ENCODE data around the gene PROX1.
"Not testable (repeated sequence)": the region's sequence is repeated elsewhere in the genome, so short reads cannot be mapped to it uniquely, and the experiment has no call there.

Gene PROX1

DNA sequence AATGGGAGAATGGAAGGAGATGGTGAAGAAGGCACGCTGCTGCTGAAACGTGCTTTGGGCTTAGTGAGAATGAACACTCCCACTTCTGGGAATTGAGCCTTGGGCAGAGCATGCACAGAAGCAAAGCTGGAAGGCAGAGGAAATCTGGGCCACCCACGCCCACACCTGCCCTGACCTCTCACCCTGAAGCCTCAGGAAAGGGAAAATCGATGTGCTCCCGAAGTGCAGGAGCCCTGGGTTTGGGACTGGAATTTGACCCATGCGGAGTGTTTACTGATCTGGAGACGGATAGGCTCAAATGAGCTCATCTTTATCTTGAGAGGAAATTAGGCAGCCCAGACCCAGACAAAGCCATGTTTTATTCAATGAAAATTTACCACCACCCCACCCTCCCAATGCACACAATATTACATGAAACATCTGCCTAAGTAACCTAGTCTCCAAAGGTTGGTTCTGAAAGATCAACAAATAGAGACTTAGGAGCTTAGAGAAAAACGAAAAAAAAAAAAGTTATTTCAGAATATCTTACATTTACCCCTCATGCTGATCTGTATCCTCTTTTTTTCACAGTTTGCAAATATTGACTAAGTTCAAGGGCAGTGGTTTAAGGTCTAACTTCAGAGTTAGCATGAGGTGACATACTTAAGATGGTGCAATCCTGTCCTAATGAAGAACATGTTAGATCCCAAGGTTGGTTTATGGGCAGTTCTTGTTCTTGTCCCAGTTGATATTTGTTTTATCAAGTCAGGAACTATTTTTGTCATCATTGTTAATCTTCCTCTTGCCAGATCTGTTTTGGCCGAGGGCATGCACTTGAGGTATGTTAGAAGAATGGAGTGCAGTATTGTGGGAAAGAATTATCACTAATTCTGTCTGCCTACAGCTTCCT, 63.0 kb downstream of the PROX1 start:
- no peak for DNase-seq

DNA sequence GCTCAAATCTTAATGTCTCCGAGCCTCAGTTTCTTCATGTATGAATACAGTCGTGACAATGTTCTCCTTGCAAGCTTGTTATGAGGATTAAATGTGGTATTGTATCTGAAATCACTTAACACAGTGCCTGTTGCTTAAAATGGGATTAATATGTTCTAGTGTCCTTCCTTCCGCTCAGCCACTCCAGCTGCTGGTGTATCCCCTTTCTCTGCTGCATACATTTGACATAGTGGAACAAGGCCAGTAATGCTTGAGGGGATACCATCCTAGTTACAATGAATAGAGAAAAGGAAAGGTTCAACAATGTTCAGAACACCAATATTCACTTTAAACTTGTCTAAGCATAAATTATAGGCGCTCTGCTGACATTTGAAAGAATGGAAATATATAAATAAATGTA, 64.0 kb downstream of the PROX1 start:
- in situ Hi-C loops (cut with MboI; ENCODE audit: low pct_unique_long_range_greater_than_20kb, low sequenced_read_pairs): no loop called here
- DNase-seq: no peak

More for the DNA sequence above, 63.0 kb downstream of the PROX1 start:
- in situ Hi-C loops (cut with MboI; ENCODE audit: low pct_unique_long_range_greater_than_20kb, low sequenced_read_pairs): no loop called here

DNA sequence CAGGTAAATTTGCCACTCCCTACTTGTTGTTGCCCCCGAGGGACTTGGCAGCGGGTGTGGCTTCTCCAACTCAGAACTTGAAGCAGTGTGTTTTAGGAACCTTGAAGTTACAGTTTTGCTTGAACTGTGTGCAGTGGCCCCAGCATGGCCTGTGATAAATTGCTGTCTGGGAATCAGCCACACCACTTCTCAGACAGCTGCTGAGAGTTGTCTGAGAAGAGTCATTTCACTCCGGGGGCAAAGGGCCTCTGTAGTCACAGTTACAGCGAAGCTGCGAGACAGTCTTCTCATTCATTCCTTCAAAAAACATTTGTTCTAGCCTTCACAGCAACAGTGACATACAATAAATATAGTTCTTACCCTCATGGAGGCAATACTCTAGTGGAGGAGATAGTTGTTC, 70.3 kb downstream of the PROX1 start:
- no peak for DNase-seq
- in situ Hi-C loops (cut with MboI; ENCODE audit: low pct_unique_long_range_greater_than_20kb, low sequenced_read_pairs): no loop called here

DNA sequence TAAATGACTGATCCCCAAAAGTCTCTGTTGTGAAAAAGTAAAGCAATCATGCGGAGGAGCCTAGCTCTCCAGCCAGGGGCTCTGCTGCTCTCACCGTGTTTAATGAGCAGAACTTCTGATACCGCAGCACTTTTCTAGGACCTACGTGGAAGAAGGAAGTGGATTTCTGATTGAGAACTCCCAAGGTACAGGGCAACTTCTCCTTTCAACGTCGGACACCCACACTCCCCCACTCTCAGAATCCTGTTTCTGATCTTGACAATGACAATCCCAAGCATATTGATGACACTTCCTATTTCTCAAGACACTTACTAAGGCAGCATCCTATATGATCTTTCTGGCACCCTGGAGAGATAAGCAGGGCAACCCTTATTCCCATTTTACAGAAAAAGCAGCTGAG, 78.4 kb downstream of the PROX1 start:
- in situ Hi-C loops (cut with MboI; ENCODE audit: low pct_unique_long_range_greater_than_20kb, low sequenced_read_pairs): no loop called here
- peak; percentile 55 for DNase-seq

DNA sequence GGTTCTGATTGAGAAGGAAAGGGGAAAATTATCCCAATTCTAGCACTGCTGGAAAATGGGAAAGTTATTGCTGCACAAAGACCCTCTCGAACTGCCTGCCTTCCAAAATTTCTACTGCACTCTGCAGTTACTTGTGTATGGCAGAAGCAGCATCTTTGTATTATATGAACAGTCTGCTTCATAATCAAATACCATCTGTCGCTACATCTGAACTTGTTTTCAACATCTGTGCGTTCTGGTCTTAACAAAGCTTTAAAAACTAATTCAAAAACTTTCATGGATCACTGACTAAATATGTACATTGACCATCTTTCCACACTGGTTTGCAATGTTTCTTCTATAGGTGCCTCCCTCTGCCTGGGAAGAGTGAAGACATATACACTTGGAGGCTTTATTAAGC, 79.2 kb downstream of the PROX1 start:
- in situ Hi-C loops (cut with MboI; ENCODE audit: low pct_unique_long_range_greater_than_20kb, low sequenced_read_pairs): no loop called here
- no peak for DNase-seq

DNA sequence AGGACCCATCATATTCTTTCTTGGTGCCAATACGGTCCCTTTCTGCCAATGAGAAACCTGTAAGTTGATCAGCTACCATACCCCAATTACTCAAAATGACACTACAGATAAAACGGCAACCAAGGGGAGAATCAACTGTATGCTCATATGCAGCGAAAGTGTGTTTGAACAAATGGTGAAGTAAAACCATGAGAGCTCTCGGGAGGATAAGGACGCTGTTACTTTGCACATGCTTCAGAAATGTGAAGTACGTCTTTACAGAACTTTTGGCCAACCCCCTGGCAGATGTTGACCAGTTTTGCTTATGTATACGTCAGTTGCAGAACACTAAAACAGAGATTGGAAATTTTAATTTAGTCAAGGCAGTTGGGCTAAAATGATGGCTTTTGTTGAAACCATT, 79.6 kb downstream of the PROX1 start:
- in situ Hi-C loops (cut with MboI; ENCODE audit: low pct_unique_long_range_greater_than_20kb, low sequenced_read_pairs): no loop called here

DNA sequence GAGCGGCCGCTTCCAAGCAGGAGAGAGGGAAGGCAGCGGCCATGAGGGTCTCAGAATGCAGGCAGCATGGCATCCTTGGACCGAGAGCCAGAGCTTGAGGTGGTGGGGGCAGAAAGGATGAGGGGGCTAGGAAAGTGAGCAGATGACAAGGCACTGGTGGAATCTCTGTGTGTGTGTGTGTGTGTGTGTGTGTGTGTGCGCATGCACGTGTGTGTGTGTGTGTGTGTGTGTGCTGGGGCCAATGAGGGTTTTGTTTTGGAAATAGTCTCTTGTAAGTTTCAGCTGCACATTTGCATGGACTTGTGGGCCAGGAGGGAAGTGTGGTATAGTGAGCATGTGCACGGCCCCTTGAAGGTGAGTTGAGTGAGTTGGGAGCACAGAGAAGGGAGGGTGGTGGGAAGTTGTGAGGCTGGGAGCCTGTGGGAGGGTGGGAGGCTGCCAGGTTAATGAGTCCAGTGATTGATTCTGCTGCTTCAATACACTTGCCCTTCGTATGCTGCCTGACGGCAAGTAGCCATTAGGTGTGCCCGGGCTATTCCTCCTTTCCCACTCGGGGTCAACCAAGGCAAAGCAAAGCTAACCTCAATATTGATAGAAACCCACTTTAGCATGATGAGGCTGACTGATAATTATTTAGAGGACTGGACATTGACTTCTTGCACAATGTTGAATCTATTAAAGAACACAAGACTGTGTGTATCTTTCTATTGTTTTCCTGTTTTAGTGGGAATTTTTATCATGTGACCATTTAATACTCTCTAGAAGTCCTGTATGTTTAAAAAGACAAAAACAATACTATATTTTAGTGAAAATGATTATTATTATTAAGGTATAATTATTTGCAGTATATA, 80.3 kb downstream of the PROX1 start:
- in situ Hi-C loops (cut with MboI; ENCODE audit: low pct_unique_long_range_greater_than_20kb, low sequenced_read_pairs): no loop called here
- no peak for DNase-seq

More for the DNA sequence above, 79.6 kb downstream of the PROX1 start:
- DNase-seq: no peak

DNA sequence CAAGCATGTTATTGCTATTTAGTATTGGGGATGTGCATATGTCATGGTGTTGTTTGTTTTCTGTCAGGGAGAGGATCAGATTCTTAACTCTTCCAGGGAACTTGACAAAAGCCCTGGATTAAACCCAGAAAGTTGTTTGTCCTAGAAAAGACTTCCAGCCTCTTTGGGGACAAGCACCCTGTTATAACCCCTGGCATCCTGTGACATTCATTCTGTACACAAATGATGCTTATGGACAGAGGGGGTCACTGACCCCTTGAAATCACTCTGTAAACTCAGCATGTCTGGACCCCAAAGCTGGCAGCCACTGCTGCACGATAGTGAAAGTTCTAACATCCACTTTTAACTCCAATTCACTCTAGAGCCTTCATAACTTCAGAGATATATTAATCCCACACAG, 81.2 kb downstream of the PROX1 start:
- no peak for DNase-seq
- in situ Hi-C loops (cut with MboI; ENCODE audit: low pct_unique_long_range_greater_than_20kb, low sequenced_read_pairs): no loop called here

DNA sequence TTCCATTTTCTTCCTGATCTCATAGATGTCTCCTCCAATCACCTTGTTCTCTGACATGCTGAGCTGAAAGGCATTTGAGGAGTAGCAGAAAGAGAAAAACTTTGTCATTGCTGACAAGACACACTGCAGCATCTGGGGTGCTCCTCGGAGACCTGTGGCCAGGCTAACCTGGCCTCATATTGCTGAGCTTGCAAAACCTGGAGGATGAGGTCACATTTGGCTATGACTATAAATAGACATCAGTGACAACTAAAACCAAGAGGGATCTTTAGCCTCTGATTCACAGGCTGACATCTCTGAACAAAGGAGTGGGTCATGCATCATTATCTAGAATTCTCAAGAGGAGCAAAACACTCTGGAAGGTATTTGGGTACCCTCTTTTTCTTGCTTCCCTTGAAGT, 83.7 kb downstream of the PROX1 start:
- in situ Hi-C loops (cut with MboI; ENCODE audit: low pct_unique_long_range_greater_than_20kb, low sequenced_read_pairs): no loop called here
- DNase-seq: no peak

DNA sequence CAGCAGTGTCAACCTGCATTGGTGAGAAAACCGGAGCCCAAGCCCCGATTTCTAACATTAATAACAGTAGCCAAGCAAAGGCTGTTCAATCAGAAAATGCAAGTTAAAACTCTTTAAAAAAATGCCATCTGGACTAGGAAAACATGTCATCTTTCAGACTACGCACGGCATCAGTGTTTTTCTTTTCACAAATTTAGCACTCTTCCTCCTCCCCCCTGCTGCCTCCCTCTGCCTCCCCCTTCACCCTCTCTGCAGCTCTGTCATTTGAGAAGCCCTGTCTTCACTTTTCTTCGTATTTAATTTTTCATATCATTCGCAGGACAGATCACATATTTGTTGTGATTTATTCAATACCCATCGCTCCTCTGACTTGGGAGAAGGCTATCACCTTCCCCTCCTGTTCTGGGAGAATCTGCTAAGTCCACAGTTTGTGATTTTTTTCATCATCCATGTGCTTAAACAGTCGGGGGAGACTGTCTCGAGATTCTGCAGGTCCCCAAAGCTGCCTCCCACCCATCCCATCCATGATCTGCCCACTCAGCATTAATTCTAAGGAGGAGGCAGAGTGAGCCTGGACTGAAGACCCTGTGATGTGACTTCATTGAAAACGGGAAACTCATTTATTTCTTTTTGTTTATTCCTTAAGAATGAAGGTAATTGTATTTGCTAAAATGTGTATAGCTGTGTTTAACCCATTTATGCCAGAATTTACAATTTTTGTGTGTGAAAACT, 84.8 kb downstream of the PROX1 start:
- in situ Hi-C loops (cut with MboI; ENCODE audit: low pct_unique_long_range_greater_than_20kb, low sequenced_read_pairs): no loop called here
- no peak for DNase-seq

DNA sequence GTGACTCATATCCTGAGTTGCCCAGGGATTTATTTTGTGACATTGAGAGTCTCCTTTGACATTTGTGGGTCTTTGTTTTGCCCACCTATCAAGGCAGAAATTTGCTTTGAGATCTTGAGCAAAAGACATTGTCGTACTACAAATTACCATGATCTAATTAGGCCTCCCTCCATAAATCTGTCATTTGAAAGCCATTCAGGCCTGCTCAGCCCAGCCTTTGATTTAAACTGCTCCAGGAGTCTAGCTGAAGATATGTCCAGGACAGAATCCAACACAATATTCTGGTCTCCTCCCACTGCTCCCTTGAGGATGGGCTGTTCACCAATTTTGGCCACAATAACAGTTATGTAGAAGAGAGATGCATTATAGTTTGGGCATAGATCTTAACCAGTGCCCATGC, 86.7 kb downstream of the PROX1 start:
- no peak for DNase-seq
- in situ Hi-C loops (cut with MboI; ENCODE audit: low pct_unique_long_range_greater_than_20kb, low sequenced_read_pairs): no loop called here

DNA sequence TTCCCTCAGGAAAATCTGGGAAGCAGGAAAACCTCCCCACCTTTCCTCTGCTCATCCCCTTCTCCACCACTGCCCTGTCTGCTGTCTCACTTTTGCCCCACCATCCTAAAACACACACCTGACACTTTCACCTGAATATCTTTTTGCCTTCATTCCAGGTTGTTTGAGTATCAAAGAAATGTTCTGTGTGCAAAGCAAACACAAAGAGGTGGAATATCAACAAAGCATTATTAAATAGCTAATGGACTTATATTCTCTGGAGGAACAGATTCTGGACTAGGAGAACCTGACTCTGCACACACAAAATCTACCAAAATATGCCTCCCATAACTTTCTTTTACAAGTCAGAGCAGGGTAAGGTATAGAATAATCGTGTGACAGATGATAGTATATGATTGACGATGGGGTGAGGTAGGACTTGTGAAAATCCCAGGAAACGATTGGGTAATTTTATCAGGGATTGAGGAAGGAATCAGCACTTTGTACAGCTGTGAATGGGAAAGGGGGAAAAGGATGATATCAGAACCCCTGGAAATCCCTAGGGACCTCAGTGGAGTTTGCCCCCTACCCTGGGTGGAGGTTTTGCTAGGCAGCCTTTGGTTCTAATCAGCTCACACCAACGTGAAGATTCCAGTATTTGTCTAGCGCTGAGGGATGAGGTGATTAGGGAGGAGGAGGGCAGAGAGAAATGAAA, 87.7 kb downstream of the PROX1 start:
- DNase-seq: no peak
- in situ Hi-C loops (cut with MboI; ENCODE audit: low pct_unique_long_range_greater_than_20kb, low sequenced_read_pairs): no loop called here

DNA sequence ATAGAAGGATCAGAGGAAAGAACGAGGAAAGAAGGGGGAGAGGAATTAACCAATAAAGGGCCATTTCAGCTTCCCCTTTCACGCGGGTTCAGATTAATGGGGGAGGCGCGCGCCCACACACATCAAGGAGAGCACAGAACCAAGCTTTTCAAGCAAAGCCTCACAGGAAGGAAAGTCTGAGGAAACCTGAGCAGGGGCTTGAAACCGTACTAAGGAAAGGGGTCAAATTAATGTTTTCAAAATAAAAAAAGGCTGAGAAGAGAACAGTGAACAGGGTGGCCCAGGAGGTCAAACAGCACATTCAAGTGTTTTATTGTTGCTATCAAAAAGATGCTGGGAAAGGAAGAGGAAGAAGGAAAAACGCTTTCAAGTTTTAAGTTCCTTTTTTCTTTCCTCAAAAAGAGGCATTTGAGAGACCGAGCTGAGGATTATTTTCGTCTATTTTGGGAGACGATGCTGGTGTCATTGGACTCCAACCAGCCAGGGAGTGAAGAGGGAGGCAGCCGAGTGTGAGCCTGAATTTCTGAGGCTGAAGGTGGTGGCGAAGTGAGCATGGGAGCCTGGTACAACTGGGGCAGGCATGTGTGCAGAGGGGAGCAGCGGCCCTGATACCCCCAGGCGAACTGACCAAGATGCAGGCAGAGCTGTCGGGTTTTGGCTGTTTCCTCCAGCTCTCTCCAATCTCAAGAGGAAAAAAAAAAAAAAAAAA, 88.4 kb downstream of the PROX1 start:
- no peak for DNase-seq
- in situ Hi-C loops (cut with MboI; ENCODE audit: low pct_unique_long_range_greater_than_20kb, low sequenced_read_pairs): no loop called here

DNA sequence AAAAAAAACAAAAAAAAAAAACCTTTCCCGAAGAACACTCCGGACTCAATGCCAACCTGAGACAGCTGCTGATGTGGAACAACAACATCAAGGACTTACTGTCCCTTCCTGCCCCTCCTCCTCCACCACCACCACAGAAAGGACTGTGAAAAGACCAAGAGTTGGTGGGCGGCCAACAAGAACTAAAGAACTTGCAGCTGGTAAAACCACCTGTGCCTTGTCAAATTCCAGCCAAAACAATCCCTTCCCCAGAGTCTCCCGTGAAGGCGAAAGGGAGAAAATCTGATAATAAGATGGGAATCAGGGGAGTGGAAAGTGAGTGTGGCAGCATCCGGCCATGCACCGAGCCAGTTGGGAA, 88.9 kb downstream of the PROX1 start:
- no peak for DNase-seq
- in situ Hi-C loops (cut with MboI; ENCODE audit: low pct_unique_long_range_greater_than_20kb, low sequenced_read_pairs): no loop called here

DNA sequence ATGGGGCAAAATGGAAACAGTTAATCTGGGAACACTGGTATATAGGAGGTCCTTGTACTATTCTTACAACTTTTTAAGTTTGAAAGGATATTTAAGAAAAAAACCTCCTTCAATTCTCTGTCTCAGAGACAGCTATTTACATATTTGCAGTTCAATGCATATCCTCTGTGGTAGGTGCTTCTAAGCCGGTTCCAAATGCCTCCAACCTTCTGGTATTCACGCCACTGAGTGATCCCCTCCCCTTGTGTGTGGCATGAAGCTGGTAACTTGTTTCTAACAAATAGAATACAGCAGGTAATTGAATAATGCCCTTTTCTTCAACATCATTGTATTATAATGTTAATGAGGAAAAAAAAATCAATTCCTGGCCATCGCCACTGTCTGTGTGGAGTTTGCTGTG, 91.2 kb downstream of the PROX1 start:
- in situ Hi-C loops (cut with MboI; ENCODE audit: low pct_unique_long_range_greater_than_20kb, low sequenced_read_pairs): no loop called here
- no peak for DNase-seq

DNA sequence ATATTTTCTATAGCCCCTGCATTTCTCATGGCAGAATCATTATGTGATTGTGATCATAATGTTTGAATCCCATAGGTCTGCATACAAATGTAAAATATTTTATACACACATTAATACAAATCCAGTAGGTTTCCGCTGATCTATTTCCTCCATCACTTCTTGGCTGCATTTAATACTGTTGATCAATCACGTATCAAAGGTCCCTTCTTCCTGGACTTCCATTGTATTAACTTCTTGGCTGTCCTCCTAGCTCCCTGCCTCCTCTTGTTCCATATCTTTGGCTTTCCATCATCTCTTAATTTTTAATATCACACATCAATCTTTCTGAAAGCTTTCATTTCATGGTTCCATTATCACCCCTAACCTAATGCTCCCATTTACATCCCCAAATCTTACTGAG, 97.6 kb downstream of the PROX1 start:
- no peak for DNase-seq
- in situ Hi-C loops (cut with MboI; ENCODE audit: low pct_unique_long_range_greater_than_20kb, low sequenced_read_pairs): no loop called here

DNA sequence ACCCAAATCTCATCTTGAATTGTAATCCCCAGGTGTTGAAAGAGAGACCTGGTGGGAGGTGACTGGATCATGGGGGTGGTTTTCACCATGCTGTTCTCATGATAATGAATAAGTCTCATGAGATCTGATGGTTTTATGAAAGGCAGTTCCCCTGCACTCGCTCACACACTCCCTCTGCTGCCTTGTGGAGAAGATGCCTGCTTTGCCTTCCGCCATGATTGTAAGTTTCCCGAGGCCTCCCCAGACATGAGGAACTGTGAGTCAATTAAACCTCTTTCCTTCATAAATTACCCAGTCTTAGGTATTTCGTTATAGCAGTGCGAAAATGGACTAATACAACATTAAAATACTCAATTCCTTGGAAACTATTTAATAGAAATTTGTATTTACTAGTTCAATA, 99.2 kb downstream of the PROX1 start:
- DNase-seq: no peak
- in situ Hi-C loops (cut with MboI; ENCODE audit: low pct_unique_long_range_greater_than_20kb, low sequenced_read_pairs): no loop called here

DNA sequence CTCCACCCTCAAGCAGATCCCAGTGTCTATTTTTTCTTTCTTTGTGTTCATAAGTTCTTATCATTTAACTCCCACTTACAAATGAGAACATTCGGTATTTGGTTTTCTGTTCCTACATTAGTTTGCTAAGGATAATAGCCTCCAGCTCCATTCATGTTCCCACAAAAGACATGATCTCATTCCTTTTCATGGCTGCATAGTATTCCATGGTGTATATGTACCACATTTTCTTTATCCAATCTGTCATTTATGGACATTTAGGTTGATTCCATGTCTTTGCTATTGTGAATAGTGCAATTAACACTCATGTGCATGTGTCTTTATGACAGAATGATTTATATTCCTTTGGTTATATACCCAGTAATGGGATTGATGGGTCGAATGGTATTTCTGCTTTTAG, 101.2 kb downstream of the PROX1 start:
- in situ Hi-C loops (cut with MboI; ENCODE audit: low pct_unique_long_range_greater_than_20kb, low sequenced_read_pairs): not testable (repeated sequence)

More for the DNA sequence above, 101.2 kb downstream of the PROX1 start:
- DNase-seq: not testable (repeated sequence)
